Activated T-helper 17 cell treated with anti-CD3 and anti-CD28 coated beads, Interleukin-2, amount 50 U/mL, for 72 hours (primary cell): Measurements from ENCODE around the gene LRRC27. TPM values are rescaled to one million over a fixed set of nuclear protein-coding genes. Genes with fewer than 3 reads are reported as not detected.
"Not testable (repeated sequence)": the region's sequence is repeated elsewhere in the genome, so short reads cannot be mapped to it uniquely, and the experiment has no call there.

ENCODE experiments used
- ATAC-seq: fragments of 150-1000 bp; cut with Tn5 transposase; replicated peaks from 2 replicates; pipeline ENCODE4 v1.10.0; 2021; ENCODE audit warnings: mild to moderate bottlenecking, moderate library complexity
- H3K27ac Mint-ChIP-seq: one replicate; pipeline ENCODE4 v1.8.0; 2022; ENCODE audit warnings: mixed read lengths
- H3K27me3 Mint-ChIP-seq: one replicate; pipeline ENCODE4 v1.8.0; 2022; ENCODE audit warnings: mixed read lengths
- H3K36me3 Mint-ChIP-seq: one replicate; pipeline ENCODE4 v1.8.0; 2022; ENCODE audit warnings: low read depth, mild to moderate bottlenecking, mixed read lengths
- H3K4me1 Mint-ChIP-seq: one replicate; pipeline ENCODE4 v1.8.0; 2022; ENCODE audit warnings: mixed read lengths
- H3K4me3 Mint-ChIP-seq: one replicate; pipeline ENCODE4 v1.8.0; 2022; ENCODE audit warnings: mild to moderate bottlenecking, mixed read lengths
- H3K9me3 Mint-ChIP-seq: one replicate; pipeline ENCODE4 v1.8.0; 2022; ENCODE audit warnings: mixed read lengths
- total RNA-seq, 2 donors: library from RNA; stranded (reverse); gene quantifications; one replicate each; pipeline ENCODE4 v1.2.3, GENCODE V29; 2022

LRRC27 gene
- total RNA-seq, 2 donors from 2014 or later, result 4.5 to 6.3 TPM

DNA sequence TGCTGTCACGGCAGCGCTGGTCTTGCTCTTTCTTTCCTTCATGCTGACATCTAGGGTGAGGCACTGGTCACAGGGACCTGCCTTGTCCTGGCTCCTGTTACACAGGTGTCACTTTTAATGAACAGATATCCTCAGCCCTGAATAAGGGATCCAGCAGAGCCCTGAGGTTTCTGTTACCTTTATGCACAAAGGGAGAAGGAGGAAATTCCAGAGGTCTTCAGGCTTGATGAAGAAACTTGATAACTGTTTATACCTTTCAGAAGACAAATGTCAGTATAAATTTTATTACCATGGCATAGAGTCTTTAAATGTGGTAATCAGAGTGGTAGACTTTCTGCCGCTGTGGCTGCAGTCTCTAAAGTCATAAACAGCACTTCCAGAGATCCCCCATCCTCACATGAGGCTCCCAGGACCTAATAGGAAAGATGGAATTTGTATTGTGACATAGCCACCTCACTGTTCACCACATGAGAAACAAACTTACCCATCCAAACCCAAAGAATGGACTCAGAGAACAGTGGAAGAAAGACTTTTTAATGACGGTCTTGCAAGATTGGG lies 2.7 kb downstream of the LRRC27 start:
- H3K4me1 Mint-ChIP-seq, result peaks cover 18% of the 10 kb centered on the region
- ATAC-seq, result no peak
- peaks cover 33% of the 10 kb centered on the region for H3K36me3 Mint-ChIP-seq
- H3K9me3 Mint-ChIP-seq, result no peaks in the 10 kb centered on the region
- no peak overlapping the region for H3K4me3 Mint-ChIP-seq
- no peak overlapping the region for H3K27ac Mint-ChIP-seq
- H3K27me3 Mint-ChIP-seq, result no peaks in the 10 kb centered on the region

DNA sequence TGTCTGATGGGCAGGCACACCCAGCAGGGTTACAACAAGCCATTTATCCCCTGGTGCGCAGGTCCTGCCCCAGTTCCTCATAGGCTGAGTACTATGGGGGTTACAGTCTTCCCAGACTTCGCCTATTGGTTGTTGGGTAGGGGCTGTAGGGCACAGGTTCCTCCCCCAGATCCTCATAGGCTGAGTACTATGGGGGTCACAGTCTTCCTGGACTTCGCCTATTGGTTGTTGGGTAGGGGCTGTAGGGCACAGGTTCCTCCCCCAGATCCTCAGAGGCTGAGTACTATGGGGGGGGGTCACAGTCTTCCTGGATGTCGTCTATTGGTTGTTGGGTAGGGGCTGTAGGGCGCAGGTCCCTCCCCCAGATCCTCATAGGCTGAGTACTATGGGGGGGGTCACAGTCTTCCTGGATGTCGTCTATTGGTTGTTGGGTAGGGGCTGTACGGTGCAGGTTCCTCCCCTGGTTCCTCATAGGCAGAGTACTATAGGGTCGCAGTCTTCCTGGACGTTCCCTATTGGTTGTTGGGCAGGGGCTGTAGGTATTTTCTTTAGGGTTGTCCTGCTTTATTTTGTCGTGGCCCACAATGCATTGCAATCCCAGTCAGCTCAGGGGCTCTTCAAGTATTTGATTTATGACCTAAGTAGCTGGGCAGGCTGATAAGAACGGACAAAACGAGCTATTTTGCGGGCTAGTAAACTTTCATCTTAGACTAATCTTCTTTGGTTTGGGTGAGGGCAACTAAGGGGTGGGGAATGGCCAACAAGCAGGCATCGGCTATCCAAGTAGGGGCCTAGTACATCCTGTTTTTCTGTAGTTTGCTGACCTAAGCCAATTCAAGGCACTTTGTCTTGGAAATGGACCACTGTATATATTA lies 3.4 kb downstream of the LRRC27 start:
- ATAC-seq, result no peak
- H3K9me3 Mint-ChIP-seq, result no peaks in the 10 kb centered on the region
- H3K27ac Mint-ChIP-seq, result no peak overlapping the region
- peak overlapping the region; percentile 82 for H3K4me3 Mint-ChIP-seq
- peaks cover 10% of the 10 kb centered on the region for H3K4me1 Mint-ChIP-seq
- peaks cover 26% of the 10 kb centered on the region for H3K36me3 Mint-ChIP-seq
- no peaks in the 10 kb centered on the region for H3K27me3 Mint-ChIP-seq

DNA sequence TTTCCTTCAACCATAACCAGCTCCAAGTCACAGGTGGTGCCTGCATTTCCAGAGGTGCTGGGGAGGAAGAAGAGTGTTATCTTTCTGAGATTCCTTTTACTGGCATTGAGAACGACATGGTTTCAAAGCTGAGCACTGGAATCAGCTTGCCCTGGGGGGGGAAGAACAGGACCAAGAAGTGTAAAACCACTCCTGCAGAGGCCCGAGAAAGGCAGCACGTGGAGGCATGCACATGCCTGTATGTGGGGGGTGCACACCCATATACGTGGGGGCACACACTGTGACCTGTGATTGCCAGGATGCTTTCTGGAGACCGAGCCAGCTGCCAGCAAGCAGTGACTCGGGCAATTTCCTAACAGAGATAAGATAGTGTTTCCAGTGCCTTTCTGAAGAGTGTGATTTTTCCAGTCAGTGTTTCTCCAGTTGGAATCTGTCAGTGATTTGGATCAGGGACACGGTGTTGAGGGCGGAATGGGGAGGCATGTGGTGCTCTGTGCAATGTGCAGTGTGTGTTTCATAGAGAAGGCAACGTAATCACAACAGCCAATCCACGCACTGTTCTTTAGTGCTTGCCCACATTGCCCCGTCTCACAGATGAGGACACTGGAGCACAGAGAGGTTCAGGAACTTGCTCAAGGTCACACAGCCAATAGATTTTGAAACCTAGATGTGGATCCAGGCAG lies 4.2 kb downstream of the LRRC27 start:
- peak overlapping the region; percentile 83 for H3K27ac Mint-ChIP-seq
- H3K36me3 Mint-ChIP-seq, result peaks cover 18% of the 10 kb centered on the region
- ATAC-seq, result no peak
- H3K9me3 Mint-ChIP-seq, result no peaks in the 10 kb centered on the region
- peaks cover 10% of the 10 kb centered on the region for H3K4me1 Mint-ChIP-seq
- H3K27me3 Mint-ChIP-seq, result no peaks in the 10 kb centered on the region
- peak overlapping the region; percentile 82 for H3K4me3 Mint-ChIP-seq

DNA sequence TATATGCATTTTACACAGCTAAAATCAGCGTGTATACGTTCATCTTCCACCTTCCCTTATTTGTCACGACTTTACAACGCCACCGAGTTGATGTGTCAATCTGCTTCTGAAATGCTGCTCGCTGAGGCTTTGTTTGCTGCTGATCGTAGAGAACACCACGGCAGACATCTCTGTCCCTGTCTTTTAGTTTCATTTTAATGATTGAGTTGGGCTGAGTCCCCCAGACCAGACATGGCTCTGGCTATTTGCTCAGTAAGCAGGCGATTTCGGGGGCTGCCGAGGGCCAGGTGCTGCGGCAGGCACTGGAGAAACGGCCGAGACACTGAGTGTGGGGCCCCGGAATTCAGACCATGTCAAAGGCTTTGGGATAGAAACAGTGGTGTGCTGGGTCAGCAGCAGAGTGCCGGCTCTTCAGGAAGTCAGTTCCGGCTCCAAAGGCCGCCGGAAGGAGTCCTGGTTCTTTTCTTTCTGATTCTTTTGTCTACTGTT lies 5.0 kb downstream of the LRRC27 start:
- H3K4me3 Mint-ChIP-seq, result peak overlapping the region; percentile 82
- peak overlapping the region; percentile 83 for H3K27ac Mint-ChIP-seq
- H3K9me3 Mint-ChIP-seq, result no peaks in the 10 kb centered on the region
- no peaks in the 10 kb centered on the region for H3K27me3 Mint-ChIP-seq
- H3K36me3 Mint-ChIP-seq, result peaks cover 10% of the 10 kb centered on the region
- ATAC-seq, result peak; percentile 28
- peaks cover 10% of the 10 kb centered on the region for H3K4me1 Mint-ChIP-seq

DNA sequence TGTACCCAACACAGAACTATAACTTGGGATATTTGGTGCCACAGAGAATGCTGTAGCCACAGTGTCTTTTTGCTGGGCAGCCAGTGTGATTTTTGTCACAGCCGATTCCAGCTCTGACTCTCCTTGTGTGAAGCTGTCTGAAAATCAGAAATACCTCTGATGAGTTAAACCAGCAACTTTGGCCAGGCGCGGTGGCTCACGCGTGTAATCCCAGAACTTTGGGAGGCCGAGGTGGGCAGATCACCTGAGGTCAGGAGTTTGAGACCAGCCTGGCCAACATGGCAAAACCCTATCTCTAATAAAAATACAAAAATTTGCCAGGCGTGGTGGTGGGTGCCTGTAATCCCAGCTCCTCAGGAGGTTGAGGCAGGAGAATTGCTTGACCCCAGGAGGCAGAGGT lies 5.9 kb downstream of the LRRC27 start:
- not testable (repeated sequence) for H3K36me3 Mint-ChIP-seq, H3K27me3 Mint-ChIP-seq, H3K4me1 Mint-ChIP-seq, H3K9me3 Mint-ChIP-seq, H3K27ac Mint-ChIP-seq, ATAC-seq
- peak overlapping the region; percentile 82 for H3K4me3 Mint-ChIP-seq

DNA sequence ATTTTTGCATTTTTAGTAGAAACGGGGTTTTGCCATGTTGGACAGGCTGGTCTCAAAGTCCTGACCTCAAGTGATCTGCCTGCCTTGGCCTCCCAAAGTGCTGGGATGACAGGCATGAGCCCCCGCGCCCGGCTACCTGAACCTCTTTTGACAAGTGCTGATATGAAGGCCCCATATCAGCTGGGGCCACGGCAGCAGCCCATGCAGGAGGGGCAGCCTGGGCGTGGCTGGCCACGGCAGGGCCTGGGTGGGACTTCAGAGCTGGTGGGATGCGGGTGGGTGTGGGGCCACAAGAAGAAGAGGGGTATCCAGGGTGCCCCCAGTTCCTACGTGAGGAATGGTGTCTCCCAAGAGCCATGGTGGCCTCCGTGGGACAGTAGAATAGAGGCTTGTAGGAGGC lies 6.9 kb downstream of the LRRC27 start:
- H3K27me3 Mint-ChIP-seq, result no peaks in the 10 kb centered on the region
- no peak for ATAC-seq
- peaks cover 10% of the 10 kb centered on the region for H3K4me1 Mint-ChIP-seq
- no peak overlapping the region for H3K27ac Mint-ChIP-seq
- H3K9me3 Mint-ChIP-seq, result no peaks in the 10 kb centered on the region
- no peaks in the 10 kb centered on the region for H3K36me3 Mint-ChIP-seq
- H3K4me3 Mint-ChIP-seq, result no peak overlapping the region

DNA sequence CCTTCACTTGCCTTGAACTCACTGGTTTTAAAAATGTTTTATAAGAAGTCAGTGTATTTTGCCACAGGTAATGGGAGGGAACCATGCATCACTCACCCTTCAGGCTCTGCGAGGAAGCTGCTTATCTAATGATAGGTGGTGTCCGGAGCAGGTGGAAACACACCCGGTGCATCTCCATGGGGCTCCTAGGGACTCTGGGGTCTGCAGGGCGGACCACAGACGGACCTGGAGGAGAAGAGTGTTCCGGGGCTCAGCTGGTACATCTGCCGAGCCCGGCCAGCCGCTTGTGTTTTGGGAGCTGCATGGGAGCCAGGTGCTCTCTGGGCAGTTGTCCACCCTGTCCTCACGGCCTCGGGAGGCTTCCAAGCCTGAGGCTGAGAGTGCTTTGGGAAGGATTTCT lies 7.3 kb downstream of the LRRC27 start:
- H3K4me3 Mint-ChIP-seq, result no peak overlapping the region
- H3K4me1 Mint-ChIP-seq, result peaks cover 10% of the 10 kb centered on the region
- no peaks in the 10 kb centered on the region for H3K27me3 Mint-ChIP-seq
- H3K36me3 Mint-ChIP-seq, result no peaks in the 10 kb centered on the region
- ATAC-seq, result no peak
- no peaks in the 10 kb centered on the region for H3K9me3 Mint-ChIP-seq
- no peak overlapping the region for H3K27ac Mint-ChIP-seq

DNA sequence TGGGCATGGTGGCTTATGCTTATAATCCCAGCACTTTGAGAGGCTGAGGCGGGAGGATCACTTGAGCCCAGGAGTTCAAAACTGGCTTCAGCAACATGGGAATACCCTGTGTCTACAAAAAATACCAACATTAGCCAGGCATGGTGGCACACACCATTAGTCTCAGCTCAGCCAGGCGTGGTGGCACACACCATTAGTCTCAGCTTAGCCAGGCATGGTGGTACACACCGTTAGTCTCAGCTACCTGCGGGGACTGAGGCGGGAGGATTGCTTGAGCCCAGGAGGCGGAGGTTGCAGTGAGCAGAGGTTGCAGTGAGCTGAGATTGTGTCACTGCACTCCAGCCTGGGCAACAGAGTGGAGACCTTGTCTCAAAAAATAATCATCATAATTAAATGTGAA lies 9.0 kb downstream of the LRRC27 start:
- no peak overlapping the region for H3K4me3 Mint-ChIP-seq
- no peak overlapping the region for H3K27ac Mint-ChIP-seq
- H3K36me3 Mint-ChIP-seq, result peaks cover 5% of the 10 kb centered on the region
- no peak for ATAC-seq
- H3K27me3 Mint-ChIP-seq, result no peaks in the 10 kb centered on the region
- H3K9me3 Mint-ChIP-seq, result no peaks in the 10 kb centered on the region
- peaks cover 10% of the 10 kb centered on the region for H3K4me1 Mint-ChIP-seq

DNA sequence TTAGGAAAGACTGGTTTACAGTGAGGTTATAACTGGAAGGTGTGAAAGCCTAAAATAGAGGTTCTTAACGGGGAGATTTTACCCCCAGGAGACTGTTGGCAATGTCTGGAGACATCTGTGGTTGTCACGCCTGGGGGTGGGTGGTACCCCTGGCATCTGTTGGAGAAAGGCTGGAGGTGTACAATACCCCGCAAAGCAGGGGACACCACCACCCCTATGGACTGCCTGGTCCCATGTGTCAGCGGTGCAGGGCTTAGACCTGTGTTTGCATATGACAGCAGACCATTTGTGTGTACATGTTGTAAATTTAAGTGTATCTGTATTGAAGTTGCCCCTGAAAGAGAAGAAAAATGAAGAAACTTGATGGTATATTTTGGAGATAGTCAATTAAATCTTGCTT lies 9.8 kb downstream of the LRRC27 start:
- Mint-ChIP-seq H3K27me3 (no peaks in the 10 kb centered on the region), H3K4me3 (no peak overlapping the region), H3K27ac (no peak overlapping the region), H3K9me3 (no peaks in the 10 kb centered on the region), H3K4me1 (peaks cover 8% of the 10 kb centered on the region), H3K36me3 (peaks cover 5% of the 10 kb centered on the region)
- no peak for ATAC-seq

DNA sequence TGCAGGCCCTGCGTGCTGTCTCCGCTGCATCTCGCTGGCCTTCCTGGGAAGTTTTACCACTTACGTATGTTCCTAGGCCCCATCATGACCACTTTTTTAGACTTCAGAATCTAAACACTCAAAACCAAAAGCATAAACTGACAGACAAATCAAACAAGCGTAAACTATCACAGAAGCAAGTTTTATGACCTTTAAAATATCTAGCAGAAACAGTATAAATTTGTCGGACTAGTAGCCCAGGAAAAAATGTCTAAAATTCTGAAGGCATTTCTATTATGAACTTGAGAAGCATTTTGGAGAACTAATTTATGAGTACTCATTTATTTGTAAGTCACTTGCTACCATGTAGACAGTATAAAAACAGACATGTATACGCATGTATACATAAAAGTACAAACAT lies 10.6 kb downstream of the LRRC27 start:
- no peak for ATAC-seq
- no peaks in the 10 kb centered on the region for H3K27me3 Mint-ChIP-seq

DNA sequence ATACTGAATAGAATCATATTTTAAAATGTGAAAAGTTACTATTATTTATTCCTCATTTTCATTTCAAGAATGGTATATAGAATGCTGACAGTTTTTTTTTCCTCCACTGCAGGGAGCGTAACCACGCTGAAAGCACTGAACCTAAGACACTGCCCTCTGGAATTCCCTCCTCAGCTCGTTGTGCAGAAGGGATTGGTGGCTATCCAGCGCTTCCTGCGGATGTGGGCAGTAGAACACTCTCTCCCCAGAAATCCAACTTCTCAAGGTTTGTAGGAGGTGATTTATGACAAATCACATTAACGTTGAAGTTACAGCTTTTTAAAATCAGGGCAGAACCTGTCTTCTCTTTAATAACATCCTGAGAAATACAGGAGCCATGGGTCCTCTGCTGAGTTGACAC lies 12.4 kb downstream of the LRRC27 start:
- Mint-ChIP-seq H3K9me3 (no peaks in the 10 kb centered on the region), H3K36me3 (peaks cover 5% of the 10 kb centered on the region), H3K27ac (no peak overlapping the region), H3K4me3 (no peak overlapping the region), H3K27me3 (no peaks in the 10 kb centered on the region), H3K4me1 (no peaks in the 10 kb centered on the region)
- ATAC-seq, result no peak

More for the DNA sequence above, 10.6 kb downstream of the LRRC27 start:
- no peaks in the 10 kb centered on the region for H3K4me1 Mint-ChIP-seq
- no peak overlapping the region for H3K4me3 Mint-ChIP-seq
- peaks cover 5% of the 10 kb centered on the region for H3K36me3 Mint-ChIP-seq
- no peak overlapping the region for H3K27ac Mint-ChIP-seq
- H3K9me3 Mint-ChIP-seq, result no peaks in the 10 kb centered on the region

DNA sequence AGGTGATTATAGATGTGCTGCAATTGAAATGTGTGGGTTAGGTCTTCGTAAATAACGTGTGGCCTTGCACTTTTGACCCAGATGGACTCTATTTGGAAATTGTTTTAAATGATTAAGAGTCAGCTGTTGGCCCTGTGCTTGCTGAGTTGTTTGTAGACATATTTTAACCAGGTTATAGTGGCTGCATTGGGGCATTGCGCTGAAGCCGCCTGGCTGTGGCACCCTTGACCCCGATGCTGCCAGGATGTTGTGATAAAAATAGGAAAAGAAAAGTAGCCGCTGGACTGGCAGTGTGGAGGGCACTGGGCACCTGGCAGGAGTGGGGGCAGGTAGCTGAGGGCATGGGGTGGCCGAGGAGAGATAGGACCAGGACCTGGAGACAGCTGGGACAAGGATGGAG lies 13.4 kb downstream of the LRRC27 start:
- Mint-ChIP-seq H3K4me1 (no peaks in the 10 kb centered on the region), H3K9me3 (no peaks in the 10 kb centered on the region), H3K4me3 (no peak overlapping the region), H3K27ac (no peak overlapping the region), H3K27me3 (no peaks in the 10 kb centered on the region), H3K36me3 (peaks cover 5% of the 10 kb centered on the region)
- no peak for ATAC-seq

DNA sequence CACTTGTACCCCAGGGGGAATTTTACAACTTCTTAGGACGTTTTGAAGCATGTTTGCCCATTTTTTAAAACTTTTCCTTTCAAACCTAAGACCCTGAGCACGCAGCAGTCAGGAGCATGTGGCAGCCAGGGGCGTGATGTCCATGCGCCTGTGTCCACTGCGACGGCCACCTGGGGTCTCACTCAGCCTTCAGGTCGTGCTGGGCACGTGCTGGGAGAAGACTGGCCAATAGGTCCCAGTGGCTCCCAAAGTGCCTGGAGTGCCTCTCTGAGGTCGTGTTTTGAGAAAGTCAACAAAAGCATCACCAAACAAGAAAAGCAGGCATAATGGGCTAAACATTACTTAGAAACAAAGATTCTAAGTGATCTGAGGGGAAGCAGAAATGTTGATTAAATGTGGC lies 14.8 kb downstream of the LRRC27 start:
- H3K4me1 Mint-ChIP-seq, result no peaks in the 10 kb centered on the region
- H3K9me3 Mint-ChIP-seq, result no peaks in the 10 kb centered on the region
- H3K36me3 Mint-ChIP-seq, result peaks cover 5% of the 10 kb centered on the region
- no peaks in the 10 kb centered on the region for H3K27me3 Mint-ChIP-seq
- ATAC-seq, result no peak
- H3K4me3 Mint-ChIP-seq, result no peak overlapping the region
- peak overlapping the region; percentile 49 for H3K27ac Mint-ChIP-seq

DNA sequence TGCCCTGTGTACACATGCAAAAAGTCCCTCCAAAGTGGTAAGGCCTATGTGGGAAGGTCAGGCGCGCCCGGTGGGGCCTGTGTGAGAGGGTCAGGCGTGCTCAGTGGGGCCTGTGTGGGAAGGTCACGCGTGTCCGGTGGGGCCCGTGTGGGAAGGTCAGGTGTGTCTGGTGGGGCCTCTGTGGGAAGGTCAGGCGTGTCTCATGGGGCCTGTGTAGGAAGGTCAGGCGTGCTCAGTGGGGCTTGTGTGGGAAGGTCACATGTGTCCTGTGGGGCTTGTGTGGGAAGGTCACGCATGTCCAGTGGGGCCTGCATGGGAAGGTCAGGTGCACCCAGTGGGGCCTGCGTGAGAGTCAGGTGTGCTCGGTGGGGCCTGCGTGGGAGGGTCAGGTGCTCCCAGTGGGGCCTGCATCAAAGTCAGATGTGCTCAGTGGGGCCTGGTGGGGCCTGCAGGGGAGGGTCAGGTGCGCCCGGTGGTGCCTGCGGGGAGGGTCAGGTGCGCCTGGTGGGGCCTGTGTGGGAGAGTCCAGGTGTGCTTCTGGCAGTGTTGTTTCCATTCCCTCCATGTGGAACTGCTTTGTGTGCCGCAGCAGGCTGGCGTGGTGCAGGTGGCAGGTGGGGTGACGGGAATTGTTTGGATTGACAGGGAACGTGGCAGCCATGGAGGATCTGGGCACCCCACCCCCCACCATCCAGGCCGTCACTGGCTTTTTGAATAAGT lies 15.4 kb downstream of the LRRC27 start:
- H3K4me1 Mint-ChIP-seq, result no peaks in the 10 kb centered on the region
- peak overlapping the region; percentile 49 for H3K27ac Mint-ChIP-seq
- H3K27me3 Mint-ChIP-seq, result no peaks in the 10 kb centered on the region
- ATAC-seq, result no peak
- H3K9me3 Mint-ChIP-seq, result no peaks in the 10 kb centered on the region
- peaks cover 5% of the 10 kb centered on the region for H3K36me3 Mint-ChIP-seq
- H3K4me3 Mint-ChIP-seq, result no peak overlapping the region
